ENCODE measurements around the gene AMN. TPM values are rescaled to one million over a fixed set of nuclear protein-coding genes. Genes with fewer than 3 reads are reported as not detected.

AMN gene
- total RNA-seq, 1 donor from 2014 or later, result 11.8 TPM

- H3K4me3 ChIP-seq, result no peak overlapping the region
- H3K27me3 ChIP-seq, result no peaks in the 10 kb centered on the region
- DNase-seq (ENCODE audit: extremely low spot score in 2 of 2), result no peak
- H3K27ac ChIP-seq, result no peak overlapping the region
- H3K4me1 ChIP-seq, result no peaks in the 10 kb centered on the region
- intact Hi-C loops (cut with DNase I), result no loop called here
- H3K9me3 ChIP-seq, result no peaks in the 10 kb centered on the region
- H3K36me3 ChIP-seq, result peaks cover 0 to 3% of the 10 kb centered on the region in 2 donors
- no peak for TF ChIP-seq POLR2AphosphoS5 (IDR thresholded peaks at IDR 0.05; ENCODE audit: insufficient read depth in 1 of 2, low read depth in 1 of 2)
- TF ChIP-seq POLR2A (IDR thresholded peaks at IDR 0.05), result no peak
- no peak for TF ChIP-seq CTCF (IDR thresholded peaks at IDR 0.05)
Observed at GRCh38 chr14:102898298-102898697, 24.2 kb upstream of the AMN start.

- Histone ChIP-seq H3K27me3 (no peaks in the 10 kb centered on the region), H3K4me1 (no peaks in the 10 kb centered on the region), H3K36me3 (peaks cover 0 to 9% of the 10 kb centered on the region in 2 donors), H3K4me3 (no peak overlapping the region), H3K27ac (no peak overlapping the region), H3K9me3 (no peaks in the 10 kb centered on the region)
- no peak for DNase-seq (ENCODE audit: extremely low spot score in 2 of 2)
- intact Hi-C loops (cut with DNase I), result no loop called here
- TF ChIP-seq POLR2AphosphoS5 (IDR thresholded peaks at IDR 0.05; ENCODE audit: insufficient read depth in 1 of 2, low read depth in 1 of 2) (no peak), CTCF (IDR thresholded peaks at IDR 0.05) (no peak), POLR2A (IDR thresholded peaks at IDR 0.05) (no peak)
Observed at GRCh38 chr14:102898776-102899515, 23.5 kb upstream of the AMN start.

GRCh38 chr14:102899516-102899900 is 23.0 kb upstream of the AMN start:
- TF ChIP-seq CTCF (IDR thresholded peaks at IDR 0.05), result no peak
- TF ChIP-seq POLR2AphosphoS5 (IDR thresholded peaks at IDR 0.05; ENCODE audit: insufficient read depth in 1 of 2, low read depth in 1 of 2), result no peak
- TF ChIP-seq POLR2A (IDR thresholded peaks at IDR 0.05), result no peak
- intact Hi-C loops (cut with DNase I), result no loop called here
- Histone ChIP-seq H3K4me1 (no peaks in the 10 kb centered on the region), H3K4me3 (no peak overlapping the region), H3K27ac (no peak overlapping the region), H3K9me3 (no peaks in the 10 kb centered on the region), H3K36me3 (peaks cover 0 to 13% of the 10 kb centered on the region in 2 donors), H3K27me3 (no peaks in the 10 kb centered on the region)
- DNase-seq (ENCODE audit: extremely low spot score in 2 of 2), result no peak

- H3K9me3 ChIP-seq, result no peaks in the 10 kb centered on the region
- no peaks in the 10 kb centered on the region for H3K27me3 ChIP-seq
- no peak overlapping the region for H3K4me3 ChIP-seq
- no peak overlapping the region for H3K27ac ChIP-seq
- no peaks in the 10 kb centered on the region for H3K4me1 ChIP-seq
- peaks cover 0 to 24% of the 10 kb centered on the region in 2 donors for H3K36me3 ChIP-seq
- intact Hi-C loops (cut with DNase I), result no loop called here
- DNase-seq (ENCODE audit: extremely low spot score in 2 of 2), result no peak
- TF ChIP-seq POLR2AphosphoS5 (IDR thresholded peaks at IDR 0.05; ENCODE audit: insufficient read depth in 1 of 2, low read depth in 1 of 2) (no peak), CTCF (IDR thresholded peaks at IDR 0.05) (no peak), POLR2A (IDR thresholded peaks at IDR 0.05) (no peak)
Observed at GRCh38 chr14:102900631-102901571, 21.6 kb upstream of the AMN start.
